ENCODE data around the gene SLC39A7.

DNA sequence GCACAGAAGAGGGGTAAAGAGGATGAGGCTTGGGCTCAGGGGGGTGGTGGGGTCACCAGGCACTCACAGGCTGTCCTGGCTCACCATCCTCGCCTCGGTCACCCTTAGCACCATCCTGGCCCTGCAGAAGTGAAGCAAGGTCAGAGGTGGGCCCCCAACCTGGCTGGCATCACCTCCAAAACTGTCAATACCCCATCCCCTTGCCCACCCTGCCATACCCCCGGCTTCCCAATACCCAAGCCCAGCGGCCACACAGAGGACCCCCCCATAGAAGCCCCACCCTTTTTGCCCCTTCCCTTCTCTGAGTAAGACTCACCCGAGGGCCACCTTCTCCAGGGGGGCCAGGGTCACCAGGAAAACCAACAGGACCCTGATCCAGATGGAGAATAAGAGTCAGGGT, 32.0 kb upstream of the SLC39A7 start:
- TF ChIP-seq, protein P1, sequence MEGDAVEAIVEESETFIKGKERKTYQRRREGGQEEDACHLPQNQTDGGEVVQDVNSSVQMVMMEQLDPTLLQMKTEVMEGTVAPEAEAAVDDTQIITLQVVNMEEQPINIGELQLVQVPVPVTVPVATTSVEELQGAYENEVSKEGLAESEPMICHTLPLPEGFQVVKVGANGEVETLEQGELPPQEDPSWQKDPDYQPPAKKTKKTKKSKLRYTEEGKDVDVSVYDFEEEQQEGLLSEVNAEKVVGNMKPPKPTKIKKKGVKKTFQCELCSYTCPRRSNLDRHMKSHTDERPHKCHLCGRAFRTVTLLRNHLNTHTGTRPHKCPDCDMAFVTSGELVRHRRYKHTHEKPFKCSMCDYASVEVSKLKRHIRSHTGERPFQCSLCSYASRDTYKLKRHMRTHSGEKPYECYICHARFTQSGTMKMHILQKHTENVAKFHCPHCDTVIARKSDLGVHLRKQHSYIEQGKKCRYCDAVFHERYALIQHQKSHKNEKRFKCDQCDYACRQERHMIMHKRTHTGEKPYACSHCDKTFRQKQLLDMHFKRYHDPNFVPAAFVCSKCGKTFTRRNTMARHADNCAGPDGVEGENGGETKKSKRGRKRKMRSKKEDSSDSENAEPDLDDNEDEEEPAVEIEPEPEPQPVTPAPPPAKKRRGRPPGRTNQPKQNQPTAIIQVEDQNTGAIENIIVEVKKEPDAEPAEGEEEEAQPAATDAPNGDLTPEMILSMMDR (IDR thresholded peaks at IDR 0.05), result no peak
- TF ChIP-seq POLR2AphosphoS5 (IDR thresholded peaks at IDR 0.05) (no peak), POLR2A (IDR thresholded peaks at IDR 0.05) (no peak)

Measured in stomach (tissue), 4 donors.